Keratinocyte (primary cell): ENCODE measurements around the gene PAX2. TPM values are rescaled to one million over a fixed set of nuclear protein-coding genes. Genes with fewer than 3 reads are reported as not detected.

Experiments
- DNase-seq: peaks from one replicate; pipeline ENCODE4 v3.0.0-alpha.2; 2011; ENCODE audit warnings: low read depth, missing footprints, low spot score
- FAIRE-seq: peaks from 2 replicates; lab custom pipeline; 2011; peaks lifted over from hg19 to GRCh38; lab: Jason Lieb, UNC
- H2AFZ ChIP-seq: 2 replicates; pipeline ENCODE4 v1.6.0; 2012; ENCODE audit warnings: low read length, control low read depth, inconsistent platforms; ENCODE audit not compliant: control insufficient read depth
- H3K27ac ChIP-seq: 2 replicates; pipeline ENCODE4 v1.5.1; 2011; ENCODE audit warnings: low read length; ENCODE audit not compliant: control insufficient read depth, insufficient read depth
- H3K27me3 ChIP-seq: 3 replicates; pipeline ENCODE4 v1.6.0; 2011; ENCODE audit warnings: low read length; ENCODE audit not compliant: control insufficient read depth, insufficient read depth; ENCODE audit errors: extremely low read depth
- H3K36me3 ChIP-seq, 2 experiments: 2 replicates in 1 of 2; 3 replicates in 1 of 2; pipeline ENCODE4 v1.5.1; 2011; ENCODE audit warnings: low read length in 2 of 2, mild to moderate bottlenecking in 1 of 2; ENCODE audit not compliant: control insufficient read depth in 2 of 2, insufficient read depth in 2 of 2; ENCODE audit errors: extremely low read depth in 1 of 2
- H3K4me1 ChIP-seq: 3 replicates; pipeline ENCODE4 v1.5.1; 2011; ENCODE audit warnings: low read length; ENCODE audit not compliant: control insufficient read depth, insufficient read depth; ENCODE audit errors: extremely low read depth
- H3K4me2 ChIP-seq: 3 replicates; pipeline ENCODE4 v1.6.0; 2011; ENCODE audit warnings: low read depth, low read length; ENCODE audit not compliant: control insufficient read depth, insufficient read depth; ENCODE audit errors: extremely low read depth
- H3K4me3 ChIP-seq, 3 experiments: fragments of 200-600 bp in 1 of 3; sonication (generic) in 1 of 3; 2 replicates in 2 of 3; 3 replicates in 1 of 3; pipeline ENCODE4 v1.5.1; 2011 to 2016; ENCODE audit warnings: low read length in 3 of 3, mild to moderate bottlenecking in 3 of 3, control low read depth in 2 of 3, inconsistent platforms in 1 of 3, low read depth in 1 of 3, mixed read lengths in 1 of 3, mixed run types in 1 of 3, moderate library complexity in 1 of 3; ENCODE audit not compliant: control insufficient read depth in 2 of 3, insufficient read depth in 2 of 3; ENCODE audit errors: extremely low read depth in 1 of 3
- H3K79me2 ChIP-seq: 2 replicates; pipeline ENCODE4 v1.6.0; 2012; ENCODE audit warnings: low read length; ENCODE audit not compliant: control insufficient read depth, insufficient read depth
- H3K9ac ChIP-seq: 3 replicates; pipeline ENCODE4 v1.6.0; 2011; ENCODE audit warnings: low read length; ENCODE audit not compliant: control insufficient read depth, insufficient read depth; ENCODE audit errors: extremely low read depth
- H3K9me1 ChIP-seq: 3 replicates; pipeline ENCODE4 v1.6.0; 2011; ENCODE audit warnings: low read length; ENCODE audit not compliant: control insufficient read depth, insufficient read depth; ENCODE audit errors: extremely low read depth
- H3K9me3 ChIP-seq: 2 replicates; pipeline ENCODE4 v1.5.1; 2012; ENCODE audit warnings: low read depth, low read length; ENCODE audit not compliant: control insufficient read depth
- H4K20me1 ChIP-seq: 3 replicates; pipeline ENCODE4 v1.6.0; 2011; ENCODE audit warnings: low read length; ENCODE audit not compliant: control insufficient read depth, insufficient read depth; ENCODE audit errors: extremely low read depth
- CTCF ChIP-seq, 3 experiments: IDR thresholded peaks in 1 of 3; conservative IDR thresholded peaks in 1 of 3; optimal IDR thresholded peaks in 1 of 3; 2 replicates in 2 of 3; 3 replicates in 1 of 3; pipeline versions ENCODE3 to v1.5.1; 2011; ENCODE audit warnings: low read length in 3 of 3, mild to moderate bottlenecking in 3 of 3, moderate library complexity in 2 of 3, control low read depth in 1 of 3, inconsistent platforms in 1 of 3; ENCODE audit not compliant: insufficient read depth in 2 of 3; ENCODE audit errors: extremely low read depth in 1 of 3
- EZH2 ChIP-seq: IDR thresholded peaks from one replicate; pipeline ENCODE4 v1.6.1; 2012; ENCODE audit warnings: inconsistent platforms, mild to moderate bottlenecking, low read length, moderate library complexity
- dilution Hi-C: fragments of 300-500 bp; cut with MboI; formaldehyde crosslinking; loops from one replicate; pipeline ENCODE4 v1.7.0; 2020; ENCODE audit warnings: low sequenced_read_pairs; ENCODE audit not compliant: extremely low pct_ligation_motif_present
- polyA plus RNA-seq, 5 experiments: library from polyadenylated mRNA; depleted of rRNA in 3 of 5; stranded (reverse) in 3 of 5; stranded (forward) in 1 of 5; unstranded in 1 of 5; fragments of >200 nt; gene quantifications; 1 replicate in 1 of 5; 2 replicates in 3 of 5; 3 replicates in 1 of 5; pipeline versions ENCODE4 v1.2.1 to v1.2.3, GENCODE V29; 2011 to 2012; ENCODE audit warnings: missing spikeins in 2 of 5, low read depth in 1 of 5, low replicate concordance in 1 of 5

PAX2 gene
- polyA plus RNA-seq, 1 donor (not counting 4 experiments of a cell fraction or from before 2014, with no cell fraction given), result not detected

- Histone ChIP-seq H3K36me3 (no peaks in the 10 kb centered on the region), H3K4me3 (no peak overlapping the region), H3K79me2 (no peaks in the 10 kb centered on the region), H2AFZ (no peak overlapping the region), H3K9me1 (no peaks in the 10 kb centered on the region), H3K9ac (no peak overlapping the region), H3K27me3 (peaks cover 20% of the 10 kb centered on the region), H4K20me1 (no peaks in the 10 kb centered on the region), H3K9me3 (no peaks in the 10 kb centered on the region), H3K4me2 (no peak overlapping the region), H3K27ac (no peak overlapping the region), H3K4me1 (no peaks in the 10 kb centered on the region)
- dilution Hi-C loops, result no loop called here
- DNase-seq, result no peak
- no peak for FAIRE-seq
- TF ChIP-seq CTCF (optimal IDR thresholded peaks at IDR 0.05 in 1 of 3, IDR thresholded peaks at IDR 0.05 in 1 of 3, conservative IDR thresholded peaks at IDR 0.05 in 1 of 3; ENCODE audit: extremely low read depth in 1 of 3, insufficient read depth in 2 of 3, low read length in 3 of 3) (no peak), EZH2 (no peak)
Measured at GRCh38 chr10:100793055-100793454, 47.7 kb downstream of the PAX2 start.

- Histone ChIP-seq H3K4me3 (no peak overlapping the region), H3K36me3 (no peaks in the 10 kb centered on the region), H3K27ac (no peak overlapping the region), H3K27me3 (peaks cover 47% of the 10 kb centered on the region), H3K4me2 (no peak overlapping the region), H3K4me1 (no peaks in the 10 kb centered on the region), H3K9me3 (no peaks in the 10 kb centered on the region), H4K20me1 (no peaks in the 10 kb centered on the region), H2AFZ (no peak overlapping the region), H3K79me2 (no peaks in the 10 kb centered on the region), H3K9ac (no peak overlapping the region), H3K9me1 (no peaks in the 10 kb centered on the region)
- dilution Hi-C loops, result no loop called here
- no peak for TF ChIP-seq CTCF (optimal IDR thresholded peaks at IDR 0.05 in 1 of 3, IDR thresholded peaks at IDR 0.05 in 1 of 3, conservative IDR thresholded peaks at IDR 0.05 in 1 of 3; ENCODE audit: extremely low read depth in 1 of 3, insufficient read depth in 2 of 3, low read length in 3 of 3)
- no peak for TF ChIP-seq EZH2
- no peak for DNase-seq
- FAIRE-seq, result no peak
Measured at GRCh38 chr10:100799881-100800280, 54.5 kb downstream of the PAX2 start.
